Heart left ventricle (tissue), 13 donors: ENCODE measurements around the gene TMEM179.

Experiments used
- CTCF ChIP-seq, 12 donors: fragments of 200-600 bp; sonication (generic) in 4 of 12; IDR thresholded peaks; one replicate each; pipeline versions ENCODE4 v1.5.0 to v1.8.0; 2018 to 2022; ENCODE audit warnings: antibody characterized with exemption in 12 of 12, mild to moderate bottlenecking in 5 of 12
- POLR2A ChIP-seq, 2 donors: fragments of 450-650 bp; IDR thresholded peaks; one replicate each; pipeline ENCODE4 v1.6.1; 2017; ENCODE audit warnings: antibody characterized with exemption in 2 of 2, mild to moderate bottlenecking in 2 of 2, moderate library complexity in 2 of 2
- donor health status: ischemic (EF 13 %, LVEDD 7.1; RV severe dilation, severe dysfunction).
- donor health status: DM: no; HTN: yes; CAD: no.
- donor health status: DM: no; HTN: no; CAD: no.
- donor health status: ischemic (EF 25% LVEDD 6.9; RV normal size, moderate dysfunction).
- donor health status: ischemic (EF 25% LVEDD 5.7; RV mildly dilated, moderate dysfunction).
- donor health status: ischemic (EF 35%, LVEDD 5.7; RV mildly dilated, moderate dysfunction).
- donor health status: nonischemic (EF 11% LVEDD 7.7; RV severe dilation, severe dysfunction).
- donor health status: DM: yes; HTN: yes; CAD: no.
- donor health status: PGD.
- donor health status: ischemic (EF 29% LVEDD 5.4; RV normal size, mild dysfunction).
- donor health status: nonischemic (EF 23%, LVEDD 6.1; RV moderate dilation, normal function).

- no peak for TF ChIP-seq CTCF (IDR thresholded peaks at IDR 0.05)
- TF ChIP-seq POLR2A (IDR thresholded peaks at IDR 0.05): no peak
These were observed 54.8 kb downstream of the TMEM179 start for GRCh38 chr14:104549536-104550339.
